HL-60 (cell line): ENCODE results near the gene LGALS12.
A peak's percentile ranks its signal among the peaks of the same experiment; 100 is the strongest.

Source experiments
- DNase-seq, 2 experiments: peaks; one replicate each; pipeline ENCODE4 v3.0.0-alpha.2; 2010 to 2020; ENCODE audit warnings: low read depth in 1 of 2, low spot score in 1 of 2
- H3K27ac ChIP-seq: fragments of 250-450 bp; sonication (Bioruptor Pico); replicated peaks from 2 replicates; pipeline ENCODE4 v1.5.1; 2020; ENCODE audit warnings: mild to moderate bottlenecking, moderate library complexity
- H3K27me3 ChIP-seq: fragments of 250-450 bp; sonication (Bioruptor Pico); 2 replicates; pipeline ENCODE4 v1.5.1; 2021; ENCODE audit warnings: mild to moderate bottlenecking, moderate library complexity; ENCODE audit not compliant: insufficient read depth, poor library complexity, severe bottlenecking
- H3K4me3 ChIP-seq: replicated peaks from 2 replicates; pipeline ENCODE4 v1.5.1; 2011; ENCODE audit warnings: mild to moderate bottlenecking, control low read depth, low read length; ENCODE audit not compliant: insufficient read depth
- GABPA ChIP-seq: IDR thresholded peaks from 2 replicates; pipeline ENCODE4 v1.6.1; 2012; ENCODE audit warnings: low read depth
- POLR2AphosphoS5 ChIP-seq: IDR thresholded peaks from 2 replicates; pipeline ENCODE4 v1.6.1; 2012; ENCODE audit warnings: low read depth
- SPI1 ChIP-seq: IDR thresholded peaks from 2 replicates; pipeline ENCODE4 v1.6.1; 2012; ENCODE audit warnings: low read depth, mild to moderate bottlenecking, borderline replicate concordance
- TF ChIP-seq, protein P1 (sequence below): IDR thresholded peaks from one replicate; pipeline ENCODE4 v1.5.1; 2011; ENCODE audit warnings: low read length, control low read depth, inconsistent platforms; ENCODE audit not compliant: insufficient read depth
- TF ChIP-seq, protein P2 (sequence below): IDR thresholded peaks from 2 replicates; pipeline ENCODE4 v1.6.1; 2012; ENCODE audit warnings: low read depth; ENCODE audit not compliant: insufficient replicate concordance

The LGALS12 gene

DNA sequence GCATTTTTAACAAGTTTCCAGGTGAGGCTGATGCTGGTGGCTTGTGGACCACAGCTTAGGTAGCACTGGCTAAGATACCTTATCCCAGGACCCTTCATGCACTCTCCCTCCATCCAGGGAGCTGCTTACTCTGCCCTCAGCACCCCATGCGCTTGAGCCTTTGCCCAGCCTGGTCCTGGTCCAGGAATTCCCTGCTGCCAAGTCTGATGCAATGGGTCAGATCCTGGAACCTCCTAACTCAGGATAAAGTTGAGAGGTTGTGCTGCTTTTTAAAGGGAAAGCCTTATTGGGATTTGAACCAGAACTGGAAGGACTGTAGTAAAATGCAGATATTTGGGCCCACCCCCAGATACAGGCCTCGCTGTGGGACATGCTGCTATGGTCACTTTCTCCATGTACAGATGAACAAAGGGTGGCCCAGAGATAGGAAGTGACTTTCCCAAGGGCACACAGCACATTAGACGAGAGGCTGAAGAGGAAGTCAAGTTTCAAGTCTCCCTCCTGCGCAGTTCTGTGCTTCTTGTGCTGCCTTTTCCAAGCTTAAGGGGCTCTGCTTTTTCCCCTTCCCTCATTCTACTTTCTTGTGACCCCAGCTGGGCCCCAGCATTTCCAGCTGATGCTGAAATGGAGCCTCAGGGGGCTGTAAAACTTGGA lies 824 bp upstream of the LGALS12 start:
- Histone ChIP-seq H3K27ac (peak overlapping the region; percentile 91), H3K4me3 (no peak overlapping the region), H3K27me3 (no peaks in the 10 kb centered on the region)
- DNase-seq = peak in 1 of 2 experiments; percentile 54
- TF ChIP-seq SPI1 (peak; percentile 75; the same call in 1 of the 2 replicates), GABPA (no peak)

DNA sequence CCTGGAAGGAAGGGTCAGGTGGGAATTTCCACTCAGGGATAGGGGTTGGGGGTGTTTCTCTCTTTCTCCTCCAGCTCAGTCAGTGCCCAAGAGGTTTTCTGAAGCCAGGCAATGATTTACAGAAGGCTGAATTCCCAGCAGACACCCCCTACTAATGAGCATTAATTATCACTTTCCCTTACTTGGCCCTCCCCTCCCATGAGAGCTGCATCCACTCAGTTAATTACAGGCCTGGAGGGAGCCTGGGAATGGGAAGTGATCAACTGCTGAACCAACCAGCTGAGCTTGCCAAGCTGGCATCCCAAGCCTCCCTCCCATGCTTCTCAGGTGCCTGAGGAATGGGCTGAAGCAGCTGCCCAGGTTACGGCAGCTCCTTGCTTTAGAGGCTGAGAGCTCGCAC lies 992 bp downstream of the LGALS12 start:
- Histone ChIP-seq H3K27me3 (no peaks in the 10 kb centered on the region), H3K27ac (peak overlapping the region; percentile 91), H3K4me3 (peak overlapping the region; percentile 77)
- TF ChIP-seq, protein P1, sequence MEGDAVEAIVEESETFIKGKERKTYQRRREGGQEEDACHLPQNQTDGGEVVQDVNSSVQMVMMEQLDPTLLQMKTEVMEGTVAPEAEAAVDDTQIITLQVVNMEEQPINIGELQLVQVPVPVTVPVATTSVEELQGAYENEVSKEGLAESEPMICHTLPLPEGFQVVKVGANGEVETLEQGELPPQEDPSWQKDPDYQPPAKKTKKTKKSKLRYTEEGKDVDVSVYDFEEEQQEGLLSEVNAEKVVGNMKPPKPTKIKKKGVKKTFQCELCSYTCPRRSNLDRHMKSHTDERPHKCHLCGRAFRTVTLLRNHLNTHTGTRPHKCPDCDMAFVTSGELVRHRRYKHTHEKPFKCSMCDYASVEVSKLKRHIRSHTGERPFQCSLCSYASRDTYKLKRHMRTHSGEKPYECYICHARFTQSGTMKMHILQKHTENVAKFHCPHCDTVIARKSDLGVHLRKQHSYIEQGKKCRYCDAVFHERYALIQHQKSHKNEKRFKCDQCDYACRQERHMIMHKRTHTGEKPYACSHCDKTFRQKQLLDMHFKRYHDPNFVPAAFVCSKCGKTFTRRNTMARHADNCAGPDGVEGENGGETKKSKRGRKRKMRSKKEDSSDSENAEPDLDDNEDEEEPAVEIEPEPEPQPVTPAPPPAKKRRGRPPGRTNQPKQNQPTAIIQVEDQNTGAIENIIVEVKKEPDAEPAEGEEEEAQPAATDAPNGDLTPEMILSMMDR = no peak
- TF ChIP-seq, protein P2, sequence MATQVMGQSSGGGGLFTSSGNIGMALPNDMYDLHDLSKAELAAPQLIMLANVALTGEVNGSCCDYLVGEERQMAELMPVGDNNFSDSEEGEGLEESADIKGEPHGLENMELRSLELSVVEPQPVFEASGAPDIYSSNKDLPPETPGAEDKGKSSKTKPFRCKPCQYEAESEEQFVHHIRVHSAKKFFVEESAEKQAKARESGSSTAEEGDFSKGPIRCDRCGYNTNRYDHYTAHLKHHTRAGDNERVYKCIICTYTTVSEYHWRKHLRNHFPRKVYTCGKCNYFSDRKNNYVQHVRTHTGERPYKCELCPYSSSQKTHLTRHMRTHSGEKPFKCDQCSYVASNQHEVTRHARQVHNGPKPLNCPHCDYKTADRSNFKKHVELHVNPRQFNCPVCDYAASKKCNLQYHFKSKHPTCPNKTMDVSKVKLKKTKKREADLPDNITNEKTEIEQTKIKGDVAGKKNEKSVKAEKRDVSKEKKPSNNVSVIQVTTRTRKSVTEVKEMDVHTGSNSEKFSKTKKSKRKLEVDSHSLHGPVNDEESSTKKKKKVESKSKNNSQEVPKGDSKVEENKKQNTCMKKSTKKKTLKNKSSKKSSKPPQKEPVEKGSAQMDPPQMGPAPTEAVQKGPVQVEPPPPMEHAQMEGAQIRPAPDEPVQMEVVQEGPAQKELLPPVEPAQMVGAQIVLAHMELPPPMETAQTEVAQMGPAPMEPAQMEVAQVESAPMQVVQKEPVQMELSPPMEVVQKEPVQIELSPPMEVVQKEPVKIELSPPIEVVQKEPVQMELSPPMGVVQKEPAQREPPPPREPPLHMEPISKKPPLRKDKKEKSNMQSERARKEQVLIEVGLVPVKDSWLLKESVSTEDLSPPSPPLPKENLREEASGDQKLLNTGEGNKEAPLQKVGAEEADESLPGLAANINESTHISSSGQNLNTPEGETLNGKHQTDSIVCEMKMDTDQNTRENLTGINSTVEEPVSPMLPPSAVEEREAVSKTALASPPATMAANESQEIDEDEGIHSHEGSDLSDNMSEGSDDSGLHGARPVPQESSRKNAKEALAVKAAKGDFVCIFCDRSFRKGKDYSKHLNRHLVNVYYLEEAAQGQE = no peak
- TF ChIP-seq POLR2AphosphoS5 (no peak), SPI1 (no peak), GABPA (no peak)
- DNase-seq = no peak

DNA sequence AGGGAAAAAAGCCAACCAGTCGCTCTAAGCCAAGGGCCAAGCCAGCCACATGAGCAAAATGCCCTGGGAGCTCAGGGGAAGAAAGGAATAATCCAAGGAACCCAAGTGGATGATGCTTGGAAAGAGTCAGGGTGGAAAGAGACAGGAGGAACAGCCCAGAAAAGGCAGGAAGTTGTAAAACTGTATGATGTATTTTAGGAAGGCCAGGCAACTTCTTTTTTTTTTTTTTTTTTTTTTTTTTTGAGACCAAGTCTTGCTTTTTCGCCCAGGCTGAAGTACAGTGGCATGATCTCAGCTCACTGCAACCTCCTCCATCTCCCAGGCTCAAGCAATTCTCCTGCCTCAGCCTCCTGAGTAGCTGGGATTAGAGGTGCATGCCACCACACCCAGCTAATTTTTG lies 1.6 kb downstream of the LGALS12 start:
- TF ChIP-seq, protein P2 = no peak
- TF ChIP-seq GABPA (no peak), POLR2AphosphoS5 (no peak), SPI1 (no peak; the same call in 1 of the 2 replicates)
- TF ChIP-seq, protein P1 = no peak
- Histone ChIP-seq H3K27me3 (no peaks in the 10 kb centered on the region), H3K4me3 (peak overlapping the region; percentile 77), H3K27ac (peak overlapping the region; percentile 91)
- no peak for DNase-seq

DNA sequence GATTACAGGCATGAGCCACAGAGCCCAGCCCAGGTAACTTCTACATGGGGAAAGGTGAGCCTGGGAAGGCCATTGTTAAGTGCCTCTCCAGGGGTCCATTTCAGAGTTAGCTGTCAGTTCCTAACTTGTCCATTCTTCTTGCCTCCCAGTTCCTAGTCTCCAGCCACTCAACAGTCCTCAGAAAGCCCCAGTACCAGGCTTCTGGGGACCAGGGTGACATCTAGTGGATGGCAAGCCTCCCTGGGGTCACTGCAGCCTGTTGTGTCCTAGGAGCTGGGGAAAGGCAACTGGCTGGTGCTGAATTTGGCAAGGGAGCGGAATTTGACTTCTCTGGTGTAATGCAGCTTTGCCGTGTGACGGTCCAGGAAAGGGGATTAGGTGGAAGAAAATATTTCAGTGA lies 2.1 kb downstream of the LGALS12 start:
- peak in 1 of 2 experiments; percentile 83 for DNase-seq
- H3K4me3 ChIP-seq = peak overlapping the region; percentile 77
- H3K27ac ChIP-seq = peak overlapping the region; percentile 91; the same call in 1 of the 2 replicates
- TF ChIP-seq, protein P1 = peak; percentile 77
- TF ChIP-seq GABPA (no peak), POLR2AphosphoS5 (0 out of 2 replicates have a peak, but pooled peaks have one; percentile 26)
- H3K27me3 ChIP-seq = no peaks in the 10 kb centered on the region
